CD14-positive monocyte (primary cell): ENCODE data around the gene FGF5. TPM values are rescaled to one million over a fixed set of nuclear protein-coding genes. Genes with fewer than 3 reads are reported as not detected.
A peak's percentile ranks its signal among the peaks of the same experiment; 100 is the strongest.

ENCODE experiments used
- DNase-seq, 3 donors: peaks; one replicate each; pipeline ENCODE4 v3.0.0-alpha.2; 2011 to 2022
- H2AFZ ChIP-seq: 2 replicates; pipeline ENCODE4 v1.6.0; 2012; ENCODE audit warnings: mild to moderate bottlenecking, low read depth, low read length, inconsistent platforms; ENCODE audit not compliant: insufficient read depth, poor library complexity, severe bottlenecking
- H3K27ac ChIP-seq, 2 donors: 1 replicate in 1 of 2; 2 replicates in 1 of 2; pipeline ENCODE4 v1.5.1; 2012 to 2013; ENCODE audit warnings: low read length in 2 of 2, control low read depth in 1 of 2, inconsistent platforms in 1 of 2, low read depth in 1 of 2, mild to moderate bottlenecking in 1 of 2
- H3K27me3 ChIP-seq, 2 donors: one replicate each; pipeline versions ENCODE4 v1.6.0 to v1.6.1; 2011 to 2013; ENCODE audit warnings: low read length in 2 of 2; ENCODE audit not compliant: control insufficient read depth in 2 of 2, insufficient read depth in 2 of 2
- H3K36me3 ChIP-seq, 2 donors: replicated peaks in 1 of 2; 1 replicate in 1 of 2; 2 replicates in 1 of 2; pipeline versions ENCODE4 v1.5.1 to v1.6.1; 2012 to 2013; ENCODE audit warnings: low read length in 2 of 2, control low read depth in 1 of 2, inconsistent platforms in 1 of 2, mild to moderate bottlenecking in 1 of 2; ENCODE audit not compliant: insufficient read depth in 2 of 2, control insufficient read depth in 1 of 2
- H3K4me1 ChIP-seq, 2 donors: 1 replicate in 1 of 2; 2 replicates in 1 of 2; pipeline versions ENCODE4 v1.5.1 to v1.6.1; 2012 to 2013; ENCODE audit warnings: low read length in 2 of 2, control low read depth in 1 of 2, inconsistent platforms in 1 of 2, mild to moderate bottlenecking in 1 of 2, moderate library complexity in 1 of 2; ENCODE audit not compliant: insufficient read depth in 2 of 2, control insufficient read depth in 1 of 2
- H3K4me2 ChIP-seq: replicated peaks from 2 replicates; pipeline ENCODE3; 2012; ENCODE audit warnings: low read length, moderate library complexity, mild to moderate bottlenecking; ENCODE audit not compliant: poor library complexity, severe bottlenecking; ENCODE audit errors: extremely low read depth
- H3K4me3 ChIP-seq, 3 experiments: fragments of 200-600 bp in 1 of 3; sonication (generic) in 1 of 3; replicated peaks in 1 of 3; 1 replicate in 2 of 3; 2 replicates in 1 of 3; pipeline ENCODE4 v1.5.1; 2011 to 2013; ENCODE audit warnings: low read length in 3 of 3, mild to moderate bottlenecking in 3 of 3, control low read depth in 2 of 3, low read depth in 2 of 3, inconsistent platforms in 1 of 3, moderate library complexity in 1 of 3
- H3K79me2 ChIP-seq: 2 replicates; pipeline ENCODE4 v1.6.0; 2012; ENCODE audit warnings: mild to moderate bottlenecking, control low read depth, inconsistent platforms, low read length, moderate library complexity; ENCODE audit not compliant: insufficient read depth
- H3K9ac ChIP-seq: 2 replicates; pipeline ENCODE4 v1.6.0; 2017; ENCODE audit warnings: low read length, mild to moderate bottlenecking; ENCODE audit not compliant: insufficient read depth, poor library complexity, severe bottlenecking
- H3K9me3 ChIP-seq, 2 donors: replicated peaks in 1 of 2; 1 replicate in 1 of 2; 2 replicates in 1 of 2; pipeline versions ENCODE4 v1.5.1 to v1.6.1; 2012 to 2013; ENCODE audit warnings: low read length in 2 of 2, control low read depth in 1 of 2; ENCODE audit not compliant: control insufficient read depth in 1 of 2, insufficient read depth in 1 of 2
- H4K20me1 ChIP-seq: 2 replicates; pipeline ENCODE4 v1.6.0; 2012; ENCODE audit warnings: mild to moderate bottlenecking, low read length, control low read depth, moderate library complexity; ENCODE audit not compliant: insufficient read depth
- H3K27ac Mint-ChIP-seq, 7 donors: one replicate each; pipeline ENCODE4 v1.8.0; 2020; ENCODE audit warnings: mild to moderate bottlenecking in 7 of 7, mixed read lengths in 7 of 7, moderate library complexity in 6 of 7, inconsistent platforms in 2 of 7
- H3K27me3 Mint-ChIP-seq, 3 donors: one replicate each; pipeline ENCODE4 v1.8.0; 2021 to 2022; ENCODE audit warnings: low read depth in 3 of 3, mild to moderate bottlenecking in 3 of 3, mixed read lengths in 3 of 3, moderate library complexity in 3 of 3, inconsistent platforms in 1 of 3
- H3K36me3 Mint-ChIP-seq, 2 donors: one replicate each; pipeline ENCODE4 v1.8.0; 2020; ENCODE audit warnings: mixed read lengths in 2 of 2, inconsistent platforms in 1 of 2, mild to moderate bottlenecking in 1 of 2
- H3K4me1 Mint-ChIP-seq: one replicate; pipeline ENCODE4 v1.8.0; 2020; ENCODE audit warnings: mild to moderate bottlenecking, mixed read lengths
- H3K4me3 Mint-ChIP-seq, 2 donors: one replicate each; pipeline ENCODE4 v1.8.0; 2020; ENCODE audit warnings: mild to moderate bottlenecking in 2 of 2, mixed read lengths in 2 of 2, moderate library complexity in 1 of 2
- H3K9me3 Mint-ChIP-seq, 7 donors: one replicate each; pipeline ENCODE4 v1.8.0; 2020 to 2022; ENCODE audit warnings: mixed read lengths in 7 of 7, mild to moderate bottlenecking in 6 of 7, moderate library complexity in 6 of 7, inconsistent platforms in 2 of 7
- WGBS: methylation state at CpG from one replicate; pipeline ENCODE4 v1.1.5; 2013; ENCODE audit warnings: missing lambda C conversion rate; ENCODE audit not compliant: insufficient coverage; 5-methylcytosine and 5-hydroxymethylcytosine counted together
- intact Hi-C, 2 donors: fragments of 100-400 bp; cut with micrococcal nuclease; formaldehyde crosslinking; loops; one replicate each; pipeline versions ENCODE4 v1.15.0 to v1.15.1; 2023
- polyA plus RNA-seq, 3 donors: library from polyadenylated mRNA; depleted of rRNA in 1 of 3; unstranded in 2 of 3; stranded (reverse) in 1 of 3; fragments of 300-500 nt in 2 of 3; fragments of >200 nt in 1 of 3; fragmentation: Illumina TruSeq in 2 of 3; gene quantifications; 1 replicate in 2 of 3; 2 replicates in 1 of 3; pipeline ENCODE4 v1.2.3, GENCODE V29; 2012 to 2021
- TF ChIP-seq, protein P1 (sequence below): fragments of 200-600 bp; IDR thresholded peaks from one replicate; pipeline ENCODE4 v1.8.0; 2022; ENCODE audit warnings: antibody characterized with exemption, mild to moderate bottlenecking

The FGF5 gene
- polyA plus RNA-seq, 3 donors = not detected

DNA sequence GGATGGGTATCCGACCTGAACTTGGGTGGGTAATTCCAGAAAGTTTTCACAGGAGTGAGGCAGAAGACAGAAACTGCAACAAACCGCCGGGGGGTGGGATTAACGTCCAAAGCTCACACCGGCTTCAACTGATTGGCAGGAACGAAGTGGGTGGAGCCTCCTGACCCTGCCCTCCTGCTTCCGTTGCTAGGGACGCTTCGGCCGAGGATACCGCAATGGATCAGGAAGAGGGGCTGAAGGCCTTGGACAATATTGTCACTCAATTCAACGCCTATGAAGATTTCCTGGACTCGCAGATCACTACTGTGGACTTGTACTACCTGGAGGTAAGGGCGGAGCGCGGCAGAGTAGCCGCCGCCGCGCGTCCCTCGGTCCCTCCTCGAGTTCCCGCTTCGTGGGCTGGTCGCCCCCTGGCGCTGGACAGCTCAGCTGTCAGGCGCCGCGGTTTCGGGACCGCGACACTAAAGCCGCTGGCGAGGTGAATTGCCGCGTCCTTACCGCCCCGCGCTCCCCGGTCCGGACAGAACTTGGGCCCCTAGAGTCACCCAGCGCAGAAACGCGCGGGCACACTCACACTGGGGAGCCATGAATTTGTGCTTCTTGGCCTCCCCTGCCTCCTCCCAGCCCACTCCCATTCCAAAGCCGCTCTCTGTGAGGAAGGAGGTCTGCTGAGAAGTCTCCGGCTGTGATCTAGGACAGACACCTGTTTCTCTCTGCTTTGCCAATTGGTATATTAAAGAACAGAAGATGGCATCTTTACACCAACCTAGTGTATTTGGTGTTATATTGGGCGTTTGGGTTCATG, 69.3 kb downstream of the FGF5 start, which contains the start of gene CFAP299:
CFAP299 (plus strand) TSS at position 177 of the 805 bp plus-strand sequence.
- TF ChIP-seq, protein P1, sequence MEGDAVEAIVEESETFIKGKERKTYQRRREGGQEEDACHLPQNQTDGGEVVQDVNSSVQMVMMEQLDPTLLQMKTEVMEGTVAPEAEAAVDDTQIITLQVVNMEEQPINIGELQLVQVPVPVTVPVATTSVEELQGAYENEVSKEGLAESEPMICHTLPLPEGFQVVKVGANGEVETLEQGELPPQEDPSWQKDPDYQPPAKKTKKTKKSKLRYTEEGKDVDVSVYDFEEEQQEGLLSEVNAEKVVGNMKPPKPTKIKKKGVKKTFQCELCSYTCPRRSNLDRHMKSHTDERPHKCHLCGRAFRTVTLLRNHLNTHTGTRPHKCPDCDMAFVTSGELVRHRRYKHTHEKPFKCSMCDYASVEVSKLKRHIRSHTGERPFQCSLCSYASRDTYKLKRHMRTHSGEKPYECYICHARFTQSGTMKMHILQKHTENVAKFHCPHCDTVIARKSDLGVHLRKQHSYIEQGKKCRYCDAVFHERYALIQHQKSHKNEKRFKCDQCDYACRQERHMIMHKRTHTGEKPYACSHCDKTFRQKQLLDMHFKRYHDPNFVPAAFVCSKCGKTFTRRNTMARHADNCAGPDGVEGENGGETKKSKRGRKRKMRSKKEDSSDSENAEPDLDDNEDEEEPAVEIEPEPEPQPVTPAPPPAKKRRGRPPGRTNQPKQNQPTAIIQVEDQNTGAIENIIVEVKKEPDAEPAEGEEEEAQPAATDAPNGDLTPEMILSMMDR = peak; percentile 44
- intact Hi-C loops = no loop called here
- Mint-ChIP-seq H3K27ac (peak within 1 kb of the TSS in 2 of 7 donors; percentile 35 to 64), H3K9me3 (peaks cover 0 to 10% (median 0%) of the 10 kb centered on the region in 7 donors), H3K36me3 (no peaks in the 10 kb centered on the region), H3K4me3 (peak within 1 kb of the TSS; percentile 89 to 96), H3K4me1 (peaks cover 15% of the 10 kb centered on the region), H3K27me3 (peaks cover 9 to 21% (median 9%) of the 10 kb centered on the region in 3 donors)
- under 1% methylated on average over 43 of the region's 49 CpGs for WGBS
- peak within 1 kb of the TSS; percentile 87 for H3K4me2 ChIP-seq
- no peaks in the 10 kb centered on the region for H3K79me2 ChIP-seq
- H3K27ac ChIP-seq = no peak within 1 kb of the TSS
- peak; percentile 57 to 81 (median 64) for DNase-seq
- H3K36me3 ChIP-seq = no peaks in the 10 kb centered on the region
- peak within 1 kb of the TSS; percentile 70 to 91 (median 86) for H3K4me3 ChIP-seq
- H3K4me1 ChIP-seq = peaks cover 8 to 10% of the 10 kb centered on the region in 2 donors
- H3K9me3 ChIP-seq = peaks cover 0 to 5% of the 10 kb centered on the region in 2 donors
- H4K20me1 ChIP-seq = no peaks in the 10 kb centered on the region
- peaks cover 4 to 13% of the 10 kb centered on the region in 2 donors for H3K27me3 ChIP-seq
- H3K9ac ChIP-seq = peak within 1 kb of the TSS; percentile 33
- H2AFZ ChIP-seq = peak within 1 kb of the TSS; percentile 84

DNA sequence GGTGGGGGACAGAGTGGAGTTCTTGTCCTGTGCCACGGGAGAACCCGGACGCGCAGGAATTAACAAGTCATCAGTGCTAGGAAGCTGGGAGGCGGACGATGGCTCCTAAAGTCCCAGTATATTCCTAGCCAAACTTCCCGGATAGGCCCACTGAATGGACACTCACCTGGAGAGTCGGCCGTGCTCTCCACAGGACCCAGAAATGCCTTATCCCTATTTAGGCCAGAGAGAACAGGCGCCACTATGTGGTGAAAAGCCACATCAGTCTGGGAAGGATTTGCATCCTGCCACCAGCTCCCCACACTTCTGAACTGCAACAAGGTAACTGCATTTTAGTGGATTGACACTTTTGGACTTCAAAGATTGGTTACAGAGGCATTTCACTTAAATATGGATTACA, 70.1 kb downstream of the FGF5 start:
- Mint-ChIP-seq H3K4me3 (peak overlapping the region; percentile 89 to 96), H3K4me1 (peaks cover 15% of the 10 kb centered on the region), H3K27me3 (peaks cover 9 to 21% (median 9%) of the 10 kb centered on the region in 3 donors), H3K9me3 (peaks cover 0 to 17% (median 6%) of the 10 kb centered on the region in 7 donors), H3K27ac (no peak overlapping the region), H3K36me3 (no peaks in the 10 kb centered on the region)
- Histone ChIP-seq H3K27me3 (peaks cover 4 to 13% of the 10 kb centered on the region in 2 donors), H3K36me3 (no peaks in the 10 kb centered on the region), H3K9ac (no peak overlapping the region), H3K4me2 (peak overlapping the region; percentile 87), H2AFZ (peak overlapping the region; percentile 84), H3K4me3 (peak overlapping the region in 1 of 3 experiments; percentile 86), H3K4me1 (peaks cover 8 to 10% of the 10 kb centered on the region in 2 donors), H3K9me3 (peaks cover 0 to 12% of the 10 kb centered on the region in 2 donors), H3K79me2 (no peaks in the 10 kb centered on the region), H3K27ac (no peak overlapping the region), H4K20me1 (no peaks in the 10 kb centered on the region)
- 5% methylated on average over 6 of the region's 10 CpGs for WGBS
- intact Hi-C loops = no loop called here
- TF ChIP-seq, protein P1 = no peak
- no peak for DNase-seq
